ENCODE data around the gene OSGIN1.
"Not testable (repeated sequence)": the region's sequence is repeated elsewhere in the genome, so short reads cannot be mapped to it uniquely, and the experiment has no call there.

OSGIN1 gene

GRCh38 chr16:83945587-83945986 lies 7.5 kb upstream of the OSGIN1 start:
- H3K27ac ChIP-seq (ENCODE audit: low read length), result no peak overlapping the region
- no peaks in the 10 kb centered on the region for H3K27me3 ChIP-seq (ENCODE audit: insufficient read depth, low read length)
- no peaks in the 10 kb centered on the region for H3K36me3 ChIP-seq (ENCODE audit: insufficient read depth, low read depth, low read length)
- no peaks in the 10 kb centered on the region for H3K9me3 ChIP-seq (ENCODE audit: insufficient read depth, low read depth, low read length)
- no peak overlapping the region for H3K4me3 ChIP-seq (ENCODE audit: low read length)
- no peak overlapping the region for H3K9ac ChIP-seq (ENCODE audit: low read depth, low read length)
- H3K4me1 ChIP-seq (ENCODE audit: insufficient read depth, low read length), result no peaks in the 10 kb centered on the region

GRCh38 chr16:83946154-83946780 lies 6.8 kb upstream of the OSGIN1 start:
- H3K36me3 ChIP-seq (ENCODE audit: insufficient read depth, low read depth, low read length), result no peaks in the 10 kb centered on the region
- H3K9ac ChIP-seq (ENCODE audit: low read depth, low read length), result no peak overlapping the region
- H3K9me3 ChIP-seq (ENCODE audit: insufficient read depth, low read depth, low read length), result no peaks in the 10 kb centered on the region
- no peak overlapping the region for H3K4me3 ChIP-seq (ENCODE audit: low read length)
- no peaks in the 10 kb centered on the region for H3K4me1 ChIP-seq (ENCODE audit: insufficient read depth, low read length)
- no peaks in the 10 kb centered on the region for H3K27me3 ChIP-seq (ENCODE audit: insufficient read depth, low read length)
- no peak overlapping the region for H3K27ac ChIP-seq (ENCODE audit: low read length)

GRCh38 chr16:83946781-83947566 lies 6.1 kb upstream of the OSGIN1 start:
- no peak overlapping the region for H3K27ac ChIP-seq (ENCODE audit: low read length)

GRCh38 chr16:83947642-83948234 lies 5.3 kb upstream of the OSGIN1 start:
- Histone ChIP-seq H3K27me3 (ENCODE audit: insufficient read depth, low read length) (no peaks in the 10 kb centered on the region), H3K4me1 (ENCODE audit: insufficient read depth, low read length) (no peaks in the 10 kb centered on the region), H3K9me3 (ENCODE audit: insufficient read depth, low read depth, low read length) (no peaks in the 10 kb centered on the region), H3K4me3 (ENCODE audit: low read length) (no peak overlapping the region), H3K27ac (ENCODE audit: low read length) (no peak overlapping the region), H3K36me3 (ENCODE audit: insufficient read depth, low read depth, low read length) (no peaks in the 10 kb centered on the region), H3K9ac (ENCODE audit: low read depth, low read length) (no peak overlapping the region)

More at GRCh38 chr16:83946781-83947566, 6.1 kb upstream of the OSGIN1 start:
- Histone ChIP-seq H3K4me1 (ENCODE audit: insufficient read depth, low read length) (no peaks in the 10 kb centered on the region), H3K9me3 (ENCODE audit: insufficient read depth, low read depth, low read length) (no peaks in the 10 kb centered on the region), H3K27me3 (ENCODE audit: insufficient read depth, low read length) (no peaks in the 10 kb centered on the region), H3K9ac (ENCODE audit: low read depth, low read length) (no peak overlapping the region), H3K36me3 (ENCODE audit: insufficient read depth, low read depth, low read length) (no peaks in the 10 kb centered on the region), H3K4me3 (ENCODE audit: low read length) (no peak overlapping the region)

- H3K27me3 ChIP-seq (ENCODE audit: insufficient read depth, low read length), result no peaks in the 10 kb centered on the region
- no peak overlapping the region for H3K4me3 ChIP-seq (ENCODE audit: low read length)
- no peak overlapping the region for H3K9ac ChIP-seq (ENCODE audit: low read depth, low read length)
- H3K36me3 ChIP-seq (ENCODE audit: insufficient read depth, low read depth, low read length), result no peaks in the 10 kb centered on the region
- H3K9me3 ChIP-seq (ENCODE audit: insufficient read depth, low read depth, low read length), result no peaks in the 10 kb centered on the region
- no peak overlapping the region for H3K27ac ChIP-seq (ENCODE audit: low read length)
- H3K4me1 ChIP-seq (ENCODE audit: insufficient read depth, low read length), result peaks cover 5% of the 10 kb centered on the region; the same call in 1 of the 2 replicates
Measured at GRCh38 chr16:83948914-83949723, 3.9 kb upstream of the OSGIN1 start.

GRCh38 chr16:83949724-83950001 lies 3.4 kb upstream of the OSGIN1 start:
- Histone ChIP-seq H3K36me3 (ENCODE audit: insufficient read depth, low read depth, low read length) (no peaks in the 10 kb centered on the region), H3K27ac (ENCODE audit: low read length) (no peak overlapping the region), H3K4me1 (ENCODE audit: insufficient read depth, low read length) (peaks cover 5% of the 10 kb centered on the region; the same call in 1 of the 2 replicates), H3K9ac (ENCODE audit: low read depth, low read length) (no peak overlapping the region), H3K9me3 (ENCODE audit: insufficient read depth, low read depth, low read length) (no peaks in the 10 kb centered on the region), H3K27me3 (ENCODE audit: insufficient read depth, low read length) (no peaks in the 10 kb centered on the region; the same call in 1 of the 2 replicates), H3K4me3 (ENCODE audit: low read length) (no peak overlapping the region)

- H3K27ac ChIP-seq (ENCODE audit: low read length); H3K9ac ChIP-seq (ENCODE audit: low read depth, low read length); H3K27me3 ChIP-seq (ENCODE audit: insufficient read depth, low read length); H3K4me3 ChIP-seq (ENCODE audit: low read length); H3K9me3 ChIP-seq (ENCODE audit: insufficient read depth, low read depth, low read length); H3K36me3 ChIP-seq (ENCODE audit: insufficient read depth, low read depth, low read length); H3K4me1 ChIP-seq (ENCODE audit: insufficient read depth, low read length): not testable (repeated sequence)
Measured at GRCh38 chr16:83950862-83951399, 2.1 kb upstream of the OSGIN1 start.

- Histone ChIP-seq H3K4me3 (ENCODE audit: low read length) (no peak overlapping the region), H3K9ac (ENCODE audit: low read depth, low read length) (no peak overlapping the region), H3K27me3 (ENCODE audit: insufficient read depth, low read length) (no peaks in the 10 kb centered on the region; the same call in 1 of the 2 replicates), H3K4me1 (ENCODE audit: insufficient read depth, low read length) (peaks cover 5% of the 10 kb centered on the region; the same call in 1 of the 2 replicates), H3K9me3 (ENCODE audit: insufficient read depth, low read depth, low read length) (no peaks in the 10 kb centered on the region), H3K27ac (ENCODE audit: low read length) (no peak overlapping the region), H3K36me3 (ENCODE audit: insufficient read depth, low read depth, low read length) (no peaks in the 10 kb centered on the region)
Measured at GRCh38 chr16:83951544-83951943, 1.5 kb upstream of the OSGIN1 start.

- H3K27ac ChIP-seq (ENCODE audit: low read length), result no peak overlapping the region
Measured at GRCh38 chr16:83952587-83952939, 477 bp upstream of the OSGIN1 start.

GRCh38 chr16:83953796-83954576 lies 946 bp downstream of the OSGIN1 start:
- Histone ChIP-seq H3K4me3 (ENCODE audit: low read length) (peak overlapping the region; percentile 70), H3K36me3 (ENCODE audit: insufficient read depth, low read depth, low read length) (no peaks in the 10 kb centered on the region), H3K27ac (ENCODE audit: low read length) (no peak overlapping the region), H3K27me3 (ENCODE audit: insufficient read depth, low read length) (no peaks in the 10 kb centered on the region; the same call in 1 of the 2 replicates), H3K9me3 (ENCODE audit: insufficient read depth, low read depth, low read length) (no peaks in the 10 kb centered on the region), H3K9ac (ENCODE audit: low read depth, low read length) (no peak overlapping the region), H3K4me1 (ENCODE audit: insufficient read depth, low read length) (peaks cover 5% of the 10 kb centered on the region; the same call in 1 of the 2 replicates)

More at GRCh38 chr16:83952587-83952939, 477 bp upstream of the OSGIN1 start:
- Histone ChIP-seq H3K4me3 (ENCODE audit: low read length) (peak overlapping the region; percentile 70; the same call in 1 of the 2 replicates), H3K9ac (ENCODE audit: low read depth, low read length) (no peak overlapping the region), H3K4me1 (ENCODE audit: insufficient read depth, low read length) (peaks cover 5% of the 10 kb centered on the region; the same call in 1 of the 2 replicates), H3K36me3 (ENCODE audit: insufficient read depth, low read depth, low read length) (no peaks in the 10 kb centered on the region), H3K9me3 (ENCODE audit: insufficient read depth, low read depth, low read length) (no peaks in the 10 kb centered on the region), H3K27me3 (ENCODE audit: insufficient read depth, low read length) (no peaks in the 10 kb centered on the region; the same call in 1 of the 2 replicates)
